H9 (cell line): ENCODE data around the gene SYNPO. TPM values are rescaled to one million over a fixed set of nuclear protein-coding genes. Genes with fewer than 3 reads are reported as not detected.

Experiments
- DNase-seq: peaks from one replicate; pipeline ENCODE4 v3.0.0-alpha.2; 2017
- H2AFZ ChIP-seq: one replicate; pipeline ENCODE4 v1.6.1; 2013; ENCODE audit warnings: mild to moderate bottlenecking, low read length, control low read depth, moderate library complexity
- H2AK5ac ChIP-seq: 2 replicates; pipeline ENCODE4 v1.6.1; 2013; ENCODE audit warnings: low read length, control low read depth, mixed read lengths; ENCODE audit not compliant: insufficient read length
- H2BK120ac ChIP-seq: one replicate; pipeline ENCODE4 v1.6.1; 2013; ENCODE audit warnings: low read depth, mild to moderate bottlenecking, low read length, control low read depth, inconsistent platforms; ENCODE audit not compliant: poor library complexity, severe bottlenecking
- H2BK12ac ChIP-seq: 2 replicates; pipeline ENCODE4 v1.6.1; 2013; ENCODE audit warnings: low read length, control low read depth, mixed read lengths, low read depth; ENCODE audit not compliant: insufficient read length
- H2BK15ac ChIP-seq: 2 replicates; pipeline ENCODE4 v1.6.1; 2013; ENCODE audit warnings: low read depth, low read length, control low read depth
- H2BK20ac ChIP-seq: one replicate; pipeline ENCODE4 v1.6.1; 2013; ENCODE audit warnings: low read depth, mild to moderate bottlenecking, low read length, control low read depth, inconsistent platforms; ENCODE audit not compliant: poor library complexity, severe bottlenecking
- H2BK5ac ChIP-seq: 2 replicates; pipeline ENCODE4 v1.6.1; 2013; ENCODE audit warnings: low read length, control low read depth, mixed read lengths; ENCODE audit not compliant: insufficient read length
- H3K14ac ChIP-seq: 2 replicates; pipeline ENCODE4 v1.6.1; 2013; ENCODE audit warnings: low read length, control low read depth; ENCODE audit not compliant: insufficient read depth
- H3K18ac ChIP-seq: 2 replicates; pipeline ENCODE4 v1.6.1; 2013; ENCODE audit warnings: low read depth, mild to moderate bottlenecking, mixed read lengths, low read length, control low read depth; ENCODE audit not compliant: insufficient read length
- H3K23ac ChIP-seq: 2 replicates; pipeline ENCODE4 v1.6.1; 2013; ENCODE audit warnings: low read length, control low read depth, mixed read lengths, low read depth; ENCODE audit not compliant: insufficient read length
- H3K23me2 ChIP-seq: 2 replicates; pipeline ENCODE4 v1.6.1; 2013; ENCODE audit warnings: low read depth, mild to moderate bottlenecking, mixed read lengths, low read length, control low read depth; ENCODE audit not compliant: insufficient read length, poor library complexity, severe bottlenecking
- H3K27ac ChIP-seq: 2 replicates; pipeline ENCODE4 v1.5.1; 2013; ENCODE audit warnings: low read length, control low read depth, mixed read lengths, low read depth; ENCODE audit not compliant: insufficient read length
- H3K27me3 ChIP-seq: 2 replicates; pipeline ENCODE4 v1.6.1; 2013; ENCODE audit warnings: low read length, control low read depth, inconsistent platforms; ENCODE audit not compliant: insufficient read depth
- H3K4ac ChIP-seq: 2 replicates; pipeline ENCODE4 v1.6.1; 2013; ENCODE audit warnings: low read depth, mild to moderate bottlenecking, control low read depth, inconsistent platforms, low read length, moderate library complexity
- H3K4me1 ChIP-seq: 2 replicates; pipeline ENCODE4 v1.6.1; 2013; ENCODE audit warnings: low read length, control low read depth, inconsistent platforms; ENCODE audit not compliant: insufficient read depth
- H3K4me2 ChIP-seq: 2 replicates; pipeline ENCODE4 v1.6.1; 2013; ENCODE audit warnings: low read length, control low read depth, mixed read lengths; ENCODE audit not compliant: insufficient read length, insufficient read depth
- H3K56ac ChIP-seq: 2 replicates; pipeline ENCODE4 v1.6.1; 2013; ENCODE audit warnings: low read depth, mild to moderate bottlenecking, mixed read lengths, low read length, control low read depth; ENCODE audit not compliant: insufficient read length
- H3K79me1 ChIP-seq: 2 replicates; pipeline ENCODE4 v1.6.1; 2013; ENCODE audit warnings: low read depth, mild to moderate bottlenecking, moderate library complexity, low read length, control low read depth, inconsistent platforms; ENCODE audit not compliant: insufficient read depth, poor library complexity, severe bottlenecking
- H3K79me2 ChIP-seq: 2 replicates; pipeline ENCODE4 v1.6.1; 2013; ENCODE audit warnings: low read length, control low read depth, inconsistent platforms; ENCODE audit not compliant: insufficient read depth
- H3K9ac ChIP-seq: 2 replicates; pipeline ENCODE4 v1.6.1; 2013; ENCODE audit warnings: low read length, control low read depth, mixed read lengths; ENCODE audit not compliant: insufficient read length; ENCODE audit errors: extremely low read depth
- H3K9me3 ChIP-seq: one replicate; pipeline ENCODE4 v1.6.1; 2013; ENCODE audit warnings: low read depth, low read length, inconsistent platforms; ENCODE audit not compliant: control insufficient read depth
- H3T11ph ChIP-seq: one replicate; pipeline ENCODE4 v1.6.1; 2013; ENCODE audit warnings: mild to moderate bottlenecking, low read length, control low read depth, inconsistent platforms
- H4K20me1 ChIP-seq: one replicate; pipeline ENCODE4 v1.6.1; 2013; ENCODE audit not compliant: control insufficient read depth, insufficient read length, insufficient read depth
- H4K5ac ChIP-seq: 2 replicates; pipeline ENCODE4 v1.6.1; 2013; ENCODE audit warnings: low read depth, mild to moderate bottlenecking, mixed read lengths, low read length, control low read depth; ENCODE audit not compliant: insufficient read length
- H4K8ac ChIP-seq: replicated peaks from 2 replicates; pipeline ENCODE4 v1.6.1; 2013; ENCODE audit warnings: low read length, control low read depth, mixed read lengths, low read depth; ENCODE audit not compliant: insufficient read length
- H4K91ac ChIP-seq: 2 replicates; pipeline ENCODE4 v1.6.1; 2013; ENCODE audit warnings: low read depth, mild to moderate bottlenecking, moderate library complexity, mixed read lengths, low read length, control low read depth; ENCODE audit not compliant: insufficient read length
- H3K27ac Mint-ChIP-seq, 3 experiments: 2 replicates in 2 of 3; 3 replicates in 1 of 3; pipeline ENCODE4 v1.8.0; 2020 to 2021; ENCODE audit warnings: mixed read lengths in 3 of 3, mild to moderate bottlenecking in 1 of 3, moderate library complexity in 1 of 3
- H3K27me3 Mint-ChIP-seq: 2 replicates; pipeline ENCODE4 v1.8.0; 2021; ENCODE audit warnings: low read depth, mild to moderate bottlenecking, moderate library complexity, mixed read lengths
- H3K36me3 Mint-ChIP-seq, 3 experiments: 2 replicates in 2 of 3; 3 replicates in 1 of 3; pipeline ENCODE4 v1.8.0; 2020 to 2021; ENCODE audit warnings: low read depth in 3 of 3, mixed read lengths in 3 of 3; ENCODE audit not compliant: insufficient read depth in 1 of 3
- H3K4me1 Mint-ChIP-seq, 2 experiments: 2 replicates each; pipeline ENCODE4 v1.8.0; 2020; ENCODE audit warnings: mixed read lengths in 2 of 2
- H3K4me3 Mint-ChIP-seq, 2 experiments: 2 replicates in 1 of 2; 3 replicates in 1 of 2; pipeline ENCODE4 v1.8.0; 2020 to 2021; ENCODE audit warnings: mild to moderate bottlenecking in 2 of 2, mixed read lengths in 2 of 2, moderate library complexity in 1 of 2
- H3K9me3 Mint-ChIP-seq, 2 experiments: 2 replicates in 1 of 2; 3 replicates in 1 of 2; pipeline ENCODE4 v1.8.0; 2020; ENCODE audit warnings: mild to moderate bottlenecking in 2 of 2, mixed read lengths in 2 of 2, moderate library complexity in 1 of 2
- WGBS: extraction: QIAGEN DNeasy Blood & Tissue Kit; methylation state at CpG from one replicate; pipeline ENCODE4 v1.1.7; 2013; ENCODE audit warnings: missing lambda C conversion rate, low lambda C conversion rate, mixed read lengths; ENCODE audit not compliant: insufficient read length; ENCODE audit errors: extremely low coverage; 5-methylcytosine and 5-hydroxymethylcytosine counted together
- total RNA-seq: library from RNA; stranded (reverse); gene quantifications from 2 replicates; pipeline ENCODE4 v1.2.1, GENCODE V29; 2021
- TF ChIP-seq, protein P1 (sequence below): fragments of 200-600 bp; sonication (generic); conservative IDR thresholded peaks from 3 replicates; pipeline ENCODE4 v1.8.0; 2021; ENCODE audit warnings: antibody characterized with exemption, mild to moderate bottlenecking

SYNPO gene
- total RNA-seq, 1 experiment from 2014 or later: 1.7 TPM

DNA sequence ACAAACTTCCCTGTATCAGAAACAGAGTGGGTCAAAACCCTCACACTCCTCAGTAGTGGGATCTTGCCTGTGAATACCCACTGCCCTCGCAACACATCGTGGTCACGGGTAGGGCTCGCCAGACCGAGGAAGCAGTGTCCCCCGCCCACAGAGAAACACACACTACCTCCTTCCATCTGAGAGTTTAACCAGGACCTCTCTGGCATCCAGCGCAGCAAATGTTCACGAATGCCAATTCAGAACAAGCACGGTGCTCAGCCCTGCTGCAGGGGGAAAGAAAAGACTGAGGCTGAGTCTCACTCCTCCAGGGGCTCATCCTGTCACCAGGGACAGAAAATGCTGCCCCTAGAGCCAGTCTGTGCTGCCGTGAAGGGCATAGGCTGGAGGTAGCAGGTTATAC, 42.5 kb upstream of the SYNPO start:
- Histone ChIP-seq H3K18ac (no peak overlapping the region), H2BK15ac (no peak overlapping the region), H3K23me2 (no peaks in the 10 kb centered on the region), H4K91ac (no peak overlapping the region), H2BK12ac (no peak overlapping the region), H2AK5ac (no peak overlapping the region), H2AFZ (no peak overlapping the region), H3K23ac (no peak overlapping the region), H2BK20ac (no peak overlapping the region), H3K56ac (no peak overlapping the region), H4K20me1 (no peaks in the 10 kb centered on the region), H3K27ac (no peak overlapping the region), H3T11ph (no peak overlapping the region), H3K27me3 (no peaks in the 10 kb centered on the region), H3K9me3 (no peaks in the 10 kb centered on the region), H3K79me2 (no peaks in the 10 kb centered on the region), H3K14ac (no peak overlapping the region), H3K4me2 (no peak overlapping the region), H3K4ac (no peak overlapping the region), H3K79me1 (no peaks in the 10 kb centered on the region), H4K8ac (no peak overlapping the region), H2BK120ac (no peak overlapping the region), H4K5ac (no peak overlapping the region), H3K4me1 (no peaks in the 10 kb centered on the region), H3K9ac (no peak overlapping the region), H2BK5ac (no peak overlapping the region)
- Mint-ChIP-seq H3K36me3 (no peaks in the 10 kb centered on the region; a peak in 1 of 7 replicates), H3K4me3 (no peak overlapping the region), H3K4me1 (peaks cover 11 to 20% of the 10 kb centered on the region in 2 experiments), H3K9me3 (no peaks in the 10 kb centered on the region), H3K27ac (peak overlapping the region in 1 of 3 experiments; percentile 22; a peak in 2 of 7 replicates), H3K27me3 (no peaks in the 10 kb centered on the region)
- no CpG with 5 or more reads among the region's 10 CpGs for WGBS
- TF ChIP-seq, protein P1, sequence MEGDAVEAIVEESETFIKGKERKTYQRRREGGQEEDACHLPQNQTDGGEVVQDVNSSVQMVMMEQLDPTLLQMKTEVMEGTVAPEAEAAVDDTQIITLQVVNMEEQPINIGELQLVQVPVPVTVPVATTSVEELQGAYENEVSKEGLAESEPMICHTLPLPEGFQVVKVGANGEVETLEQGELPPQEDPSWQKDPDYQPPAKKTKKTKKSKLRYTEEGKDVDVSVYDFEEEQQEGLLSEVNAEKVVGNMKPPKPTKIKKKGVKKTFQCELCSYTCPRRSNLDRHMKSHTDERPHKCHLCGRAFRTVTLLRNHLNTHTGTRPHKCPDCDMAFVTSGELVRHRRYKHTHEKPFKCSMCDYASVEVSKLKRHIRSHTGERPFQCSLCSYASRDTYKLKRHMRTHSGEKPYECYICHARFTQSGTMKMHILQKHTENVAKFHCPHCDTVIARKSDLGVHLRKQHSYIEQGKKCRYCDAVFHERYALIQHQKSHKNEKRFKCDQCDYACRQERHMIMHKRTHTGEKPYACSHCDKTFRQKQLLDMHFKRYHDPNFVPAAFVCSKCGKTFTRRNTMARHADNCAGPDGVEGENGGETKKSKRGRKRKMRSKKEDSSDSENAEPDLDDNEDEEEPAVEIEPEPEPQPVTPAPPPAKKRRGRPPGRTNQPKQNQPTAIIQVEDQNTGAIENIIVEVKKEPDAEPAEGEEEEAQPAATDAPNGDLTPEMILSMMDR: no peak
- DNase-seq: no peak
